SK-N-SH treated with all-trans-retinoic acid at 6 μM for 48 hours (cell line): ENCODE measurements around the gene ADARB2.

Experiments
- ARNTL ChIP-seq: fragments of 450-650 bp; formaldehyde crosslinking; IDR thresholded peaks from 2 replicates; pipeline ENCODE4 v1.5.0; 2020; ENCODE audit warnings: low read depth, mild to moderate bottlenecking, moderate library complexity, borderline replicate concordance
- BACH2 ChIP-seq: fragments of 250-450 bp; sonication (Bioruptor Pico); IDR thresholded peaks from 2 replicates; pipeline ENCODE4 v1.9.0; 2021; ENCODE audit warnings: mild to moderate bottlenecking, borderline replicate concordance
- CSDC2 ChIP-seq: fragments of 250-450 bp; sonication (Bioruptor Pico); IDR thresholded peaks from 2 replicates; pipeline ENCODE4 v1.5.0; 2020; ENCODE audit warnings: mild to moderate bottlenecking, moderate library complexity
- ESRRG ChIP-seq: fragments of 250-450 bp; sonication (Bioruptor Pico); IDR thresholded peaks from 2 replicates; pipeline ENCODE4 v1.6.1; 2021; ENCODE audit warnings: mild to moderate bottlenecking
- GLIS3 ChIP-seq: fragments of 250-450 bp; sonication (Bioruptor Pico); IDR thresholded peaks from 2 replicates; pipeline ENCODE4 v1.5.0; 2020; ENCODE audit warnings: mild to moderate bottlenecking, moderate library complexity
- ISL1 ChIP-seq: fragments of 250-450 bp; sonication (Bioruptor Pico); IDR thresholded peaks from 2 replicates; pipeline ENCODE4 v2.1.2; 2022; ENCODE audit warnings: mild to moderate bottlenecking, moderate library complexity
- OSR1 ChIP-seq: fragments of 250-450 bp; sonication (Bioruptor Pico); IDR thresholded peaks from 2 replicates; pipeline ENCODE4 v1.8.0; 2022; ENCODE audit warnings: moderate library complexity, mild to moderate bottlenecking, inconsistent platforms
- SNAI2 ChIP-seq: fragments of 250-450 bp; sonication (Bioruptor Pico); IDR thresholded peaks from 2 replicates; pipeline ENCODE4 v1.5.0; 2020; ENCODE audit warnings: mild to moderate bottlenecking, moderate library complexity
- TCF4 ChIP-seq: fragments of 250-450 bp; sonication (Bioruptor Pico); IDR thresholded peaks from 2 replicates; pipeline ENCODE4 v1.8.0; 2021; ENCODE audit warnings: mild to moderate bottlenecking, moderate library complexity, borderline replicate concordance
- ZFP3 ChIP-seq: fragments of 250-450 bp; sonication (Bioruptor Pico); IDR thresholded peaks from 2 replicates; pipeline ENCODE4 v1.5.0; 2020; ENCODE audit warnings: mild to moderate bottlenecking, moderate library complexity
- TF ChIP-seq, protein P1 (sequence below): fragments of 250-450 bp; sonication (Bioruptor Pico); IDR thresholded peaks from 2 replicates; pipeline ENCODE4 v1.5.1; 2020; ENCODE audit warnings: low read depth, mild to moderate bottlenecking, moderate library complexity
- TF ChIP-seq, protein P2 (sequence below): fragments of 250-450 bp; sonication (Bioruptor Pico); IDR thresholded peaks from 2 replicates; pipeline ENCODE4 v1.8.0; 2021; ENCODE audit warnings: low read depth, mild to moderate bottlenecking, moderate library complexity, borderline replicate concordance
- TF ChIP-seq, protein P3 (sequence below): fragments of 250-450 bp; sonication (Bioruptor Pico); IDR thresholded peaks from 2 replicates; pipeline ENCODE4 v1.8.0; 2020; ENCODE audit warnings: mild to moderate bottlenecking, moderate library complexity, borderline replicate concordance

DNA sequence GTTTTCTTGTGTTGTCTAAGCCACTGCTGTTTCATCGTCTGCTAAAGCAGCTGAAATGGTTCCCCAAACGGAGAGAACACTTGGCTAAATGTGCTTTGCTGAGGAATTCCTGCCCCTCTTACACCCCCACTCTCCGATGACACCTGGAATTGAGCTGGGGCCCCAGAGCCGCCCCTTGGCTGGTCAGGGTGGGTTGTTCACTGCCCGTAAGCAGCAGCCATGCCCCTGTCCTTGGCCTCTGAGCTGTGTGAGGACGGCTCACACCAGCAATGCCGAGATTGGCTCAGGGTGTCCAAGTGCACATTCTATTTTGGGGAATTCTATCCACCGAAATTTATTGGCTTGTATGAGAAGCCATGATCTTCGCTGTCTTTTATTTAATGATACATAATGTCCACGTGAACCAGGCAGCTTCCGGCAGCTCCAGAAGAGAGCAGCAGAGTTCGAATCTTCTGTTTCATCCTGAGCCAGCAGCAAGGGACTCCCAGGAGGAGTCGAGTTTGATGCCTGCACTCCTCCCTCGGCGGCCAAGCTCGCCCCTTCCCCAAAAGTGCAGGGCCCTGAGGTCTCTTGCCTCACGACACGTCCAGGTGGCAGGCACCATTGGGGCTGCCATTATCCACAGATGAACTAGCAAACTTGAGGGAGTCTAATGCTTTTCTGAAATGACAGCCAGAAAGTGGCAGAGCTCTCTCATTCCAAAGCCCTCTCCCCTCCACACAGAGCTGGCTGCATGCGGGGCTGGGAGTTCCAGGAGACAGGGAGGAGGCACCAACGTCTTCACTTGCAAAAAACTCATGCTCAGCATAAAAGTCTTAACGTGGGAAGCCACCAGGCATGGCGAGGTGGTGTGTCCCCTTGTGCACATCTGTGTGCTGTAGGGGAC is 567.1 kb downstream of the ADARB2 start:
- TF ChIP-seq ESRRG (CRISPR knock-in tag) (no peak), OSR1 (CRISPR knock-in tag) (no peak), TCF4 (CRISPR knock-in tag) (no peak), CSDC2 (CRISPR knock-in tag) (no peak), SNAI2 (CRISPR knock-in tag) (no peak), ARNTL (no peak), BACH2 (CRISPR knock-in tag) (no peak), ISL1 (no peak), ZFP3 (CRISPR knock-in tag) (no peak), GLIS3 (no peak)
- TF ChIP-seq, protein P1, sequence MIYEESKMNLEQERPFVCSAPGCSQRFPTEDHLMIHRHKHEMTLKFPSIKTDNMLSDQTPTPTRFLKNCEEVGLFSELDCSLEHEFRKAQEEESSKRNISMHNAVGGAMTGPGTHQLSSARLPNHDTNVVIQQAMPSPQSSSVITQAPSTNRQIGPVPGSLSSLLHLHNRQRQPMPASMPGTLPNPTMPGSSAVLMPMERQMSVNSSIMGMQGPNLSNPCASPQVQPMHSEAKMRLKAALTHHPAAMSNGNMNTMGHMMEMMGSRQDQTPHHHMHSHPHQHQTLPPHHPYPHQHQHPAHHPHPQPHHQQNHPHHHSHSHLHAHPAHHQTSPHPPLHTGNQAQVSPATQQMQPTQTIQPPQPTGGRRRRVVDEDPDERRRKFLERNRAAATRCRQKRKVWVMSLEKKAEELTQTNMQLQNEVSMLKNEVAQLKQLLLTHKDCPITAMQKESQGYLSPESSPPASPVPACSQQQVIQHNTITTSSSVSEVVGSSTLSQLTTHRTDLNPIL, result no peak
- TF ChIP-seq, protein P2, sequence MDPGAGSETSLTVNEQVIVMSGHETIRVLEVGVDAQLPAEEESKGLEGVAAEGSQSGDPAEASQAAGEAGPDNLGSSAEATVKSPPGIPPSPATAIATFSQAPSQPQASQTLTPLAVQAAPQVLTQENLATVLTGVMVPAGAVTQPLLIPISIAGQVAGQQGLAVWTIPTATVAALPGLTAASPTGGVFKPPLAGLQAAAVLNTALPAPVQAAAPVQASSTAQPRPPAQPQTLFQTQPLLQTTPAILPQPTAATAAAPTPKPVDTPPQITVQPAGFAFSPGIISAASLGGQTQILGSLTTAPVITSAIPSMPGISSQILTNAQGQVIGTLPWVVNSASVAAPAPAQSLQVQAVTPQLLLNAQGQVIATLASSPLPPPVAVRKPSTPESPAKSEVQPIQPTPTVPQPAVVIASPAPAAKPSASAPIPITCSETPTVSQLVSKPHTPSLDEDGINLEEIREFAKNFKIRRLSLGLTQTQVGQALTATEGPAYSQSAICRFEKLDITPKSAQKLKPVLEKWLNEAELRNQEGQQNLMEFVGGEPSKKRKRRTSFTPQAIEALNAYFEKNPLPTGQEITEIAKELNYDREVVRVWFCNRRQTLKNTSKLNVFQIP (CRISPR knock-in tag), result no peak
- TF ChIP-seq, protein P3, sequence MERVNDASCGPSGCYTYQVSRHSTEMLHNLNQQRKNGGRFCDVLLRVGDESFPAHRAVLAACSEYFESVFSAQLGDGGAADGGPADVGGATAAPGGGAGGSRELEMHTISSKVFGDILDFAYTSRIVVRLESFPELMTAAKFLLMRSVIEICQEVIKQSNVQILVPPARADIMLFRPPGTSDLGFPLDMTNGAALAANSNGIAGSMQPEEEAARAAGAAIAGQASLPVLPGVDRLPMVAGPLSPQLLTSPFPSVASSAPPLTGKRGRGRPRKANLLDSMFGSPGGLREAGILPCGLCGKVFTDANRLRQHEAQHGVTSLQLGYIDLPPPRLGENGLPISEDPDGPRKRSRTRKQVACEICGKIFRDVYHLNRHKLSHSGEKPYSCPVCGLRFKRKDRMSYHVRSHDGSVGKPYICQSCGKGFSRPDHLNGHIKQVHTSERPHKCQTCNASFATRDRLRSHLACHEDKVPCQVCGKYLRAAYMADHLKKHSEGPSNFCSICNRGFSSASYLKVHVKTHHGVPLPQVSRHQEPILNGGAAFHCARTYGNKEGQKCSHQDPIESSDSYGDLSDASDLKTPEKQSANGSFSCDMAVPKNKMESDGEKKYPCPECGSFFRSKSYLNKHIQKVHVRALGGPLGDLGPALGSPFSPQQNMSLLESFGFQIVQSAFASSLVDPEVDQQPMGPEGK (CRISPR knock-in tag), result no peak
